Measurements from ENCODE around the gene DCAF12. TPM values are rescaled to one million over a fixed set of nuclear protein-coding genes. Genes with fewer than 3 reads are reported as not detected.
A peak's percentile ranks its signal among the peaks of the same experiment; 100 is the strongest.

DCAF12 gene
- 10 to 100 TPM in 3 of 4 donors, 1 to 10 TPM in 1; 6.4 to 35.3 (median 30.3) TPM for total RNA-seq

- intact Hi-C loops (cut with DNase I; ENCODE audit: low total_unique reads), result no loop called here
- peak within 1 kb of the TSS; percentile 92 for H3K27ac ChIP-seq
- peaks cover 7 to 9% of the 10 kb centered on the region in 2 donors for H3K4me1 ChIP-seq
- no peaks in the 10 kb centered on the region for H3K36me3 ChIP-seq
- peak in 3 of 4 experiments; percentile 3 to 17 (median 11) for TF ChIP-seq CTCF (IDR thresholded peaks at IDR 0.05)
- peak; percentile 59 to 70 for TF ChIP-seq POLR2A (IDR thresholded peaks at IDR 0.05)
- peak; percentile 90 to 92 for DNase-seq
- no peaks in the 10 kb centered on the region for H3K27me3 ChIP-seq
- H3K4me3 ChIP-seq, result peak within 1 kb of the TSS; percentile 72 to 90
- no peaks in the 10 kb centered on the region for H3K9me3 ChIP-seq
Observed at GRCh38 chr9:34126207-34127034, at the start of gene DCAF12. TSS of gene DCAF12 (minus strand) at chr9:34126698. CDS start at chr9:34126431, 267 bp downstream.

GRCh38 chr9:34176089-34176488 is 49.6 kb upstream of the DCAF12 start:
- Histone ChIP-seq H3K27ac (no peak overlapping the region), H3K36me3 (no peaks in the 10 kb centered on the region), H3K9me3 (no peaks in the 10 kb centered on the region), H3K27me3 (no peaks in the 10 kb centered on the region), H3K4me1 (no peaks in the 10 kb centered on the region), H3K4me3 (no peak overlapping the region)
- TF ChIP-seq POLR2A (IDR thresholded peaks at IDR 0.05) (no peak), CTCF (IDR thresholded peaks at IDR 0.05) (no peak)
- DNase-seq, result no peak
- intact Hi-C loops (cut with DNase I; ENCODE audit: low total_unique reads), result no loop called here

GRCh38 chr9:34171753-34172535 is 45.4 kb upstream of the DCAF12 start:
- Histone ChIP-seq H3K4me3 (no peak overlapping the region), H3K27me3 (no peaks in the 10 kb centered on the region), H3K9me3 (no peaks in the 10 kb centered on the region), H3K36me3 (no peaks in the 10 kb centered on the region), H3K27ac (no peak overlapping the region), H3K4me1 (no peaks in the 10 kb centered on the region)
- TF ChIP-seq CTCF (IDR thresholded peaks at IDR 0.05) (no peak), POLR2A (IDR thresholded peaks at IDR 0.05) (no peak)
- no peak for DNase-seq
- intact Hi-C loops (cut with DNase I; ENCODE audit: low total_unique reads), result no loop called here

GRCh38 chr9:34170237-34170991 is 43.9 kb upstream of the DCAF12 start:
- H3K4me1 ChIP-seq, result no peaks in the 10 kb centered on the region
- no peak for DNase-seq
- TF ChIP-seq CTCF (IDR thresholded peaks at IDR 0.05) (no peak), POLR2A (IDR thresholded peaks at IDR 0.05) (no peak)
- no peaks in the 10 kb centered on the region for H3K27me3 ChIP-seq
- no peaks in the 10 kb centered on the region for H3K9me3 ChIP-seq
- H3K4me3 ChIP-seq, result no peak overlapping the region
- intact Hi-C loops (cut with DNase I; ENCODE audit: low total_unique reads), result no loop called here
- no peaks in the 10 kb centered on the region for H3K36me3 ChIP-seq
- no peak overlapping the region for H3K27ac ChIP-seq

Measured in uterus (tissue), 4 donors.